ENCODE data around the gene CARD9.
A peak's percentile ranks its signal among the peaks of the same experiment; 100 is the strongest.

The CARD9 gene

GRCh38 chr9:136328622-136329041 lies 44.8 kb downstream of the CARD9 start (continued):
- TF ChIP-seq ZNF518A (tag by site-specific recombination; conservative IDR thresholded peaks at IDR 0.05; ENCODE audit: low read depth): no peak
- no peak for TF ChIP-seq ZNF561 (tag by site-specific recombination; IDR thresholded peaks at IDR 0.05; ENCODE audit: borderline replicate concordance)
- no peak for TF ChIP-seq ZNF677 (tag by site-specific recombination; IDR thresholded peaks at IDR 0.05)
- no peak for TF ChIP-seq EGR2 (tag by site-specific recombination; IDR thresholded peaks at IDR 0.05; ENCODE audit: low read depth)
- peak; percentile 43 for TF ChIP-seq PATZ1 (tag by site-specific recombination; IDR thresholded peaks at IDR 0.05)
- 0 out of 2 replicates have a peak, but pooled peaks have one; percentile 5 for TF ChIP-seq ZBTB8A (tag by site-specific recombination; IDR thresholded peaks at IDR 0.05)
- TF ChIP-seq PRDM4 (tag by site-specific recombination; IDR thresholded peaks at IDR 0.05): peak; percentile 68; the same call in 1 of the 2 replicates
- TF ChIP-seq ZNF529 (tag by site-specific recombination; IDR thresholded peaks at IDR 0.05; ENCODE audit: insufficient replicate concordance): no peak
- TF ChIP-seq ZBTB20 (tag by site-specific recombination; IDR thresholded peaks at IDR 0.05): peak; percentile 60; the same call in 1 of the 2 replicates
- TF ChIP-seq ZNF169 (tag by site-specific recombination; IDR thresholded peaks at IDR 0.05): no peak
- TF ChIP-seq ZNF391 (tag by site-specific recombination; IDR thresholded peaks at IDR 0.05; ENCODE audit: borderline replicate concordance, low read depth): no peak

- Histone ChIP-seq H3K36me3 (ENCODE audit: control insufficient read depth in 2 of 2, insufficient read depth in 1 of 2, low read length in 2 of 2) (peaks cover 0 to 9% of the 10 kb centered on the region in 2 experiments; a peak in 1 of 3 replicates), H3K9me3 (ENCODE audit: control insufficient read depth, insufficient read depth, low read depth, low read length) (no peaks in the 10 kb centered on the region), H3K27ac (ENCODE audit: extremely low read depth, low read depth, low read length) (peak overlapping the region; percentile 66), H3K4me3 (ENCODE audit: low read depth, low read length) (peak overlapping the region; percentile 58), H3K4me1 (ENCODE audit: control insufficient read depth, insufficient read depth, low read length) (peaks cover 8% of the 10 kb centered on the region)
- ChIA-PET CTCF (interaction anchor here (0.6 to 0.7 kb wide), 2 partner anchors 12 to 362 kb away, joined by 3 read pairs; no protein-coding TSS in a partner anchor), POLR2A (interaction anchor here (1.7 to 2.0 kb wide), 2 partner anchors 18 to 35 kb away, joined by 6 to 8 read pairs; no protein-coding TSS in a partner anchor)
- peak; percentile 46 for TF ChIP-seq GLIS1 (tag by site-specific recombination; IDR thresholded peaks at IDR 0.05)
- TF ChIP-seq ZNF112 (tag by site-specific recombination; IDR thresholded peaks at IDR 0.05): no peak
- TF ChIP-seq ZNF843 (tag by site-specific recombination; IDR thresholded peaks at IDR 0.05): no peak
- TF ChIP-seq ZNF658 (tag by site-specific recombination; IDR thresholded peaks at IDR 0.05): no peak
- TF ChIP-seq ZSCAN4 (tag by site-specific recombination; IDR thresholded peaks at IDR 0.05): no peak
- TF ChIP-seq ZNF391 (tag by site-specific recombination; IDR thresholded peaks at IDR 0.05; ENCODE audit: borderline replicate concordance, low read depth): 0 out of 2 replicates have a peak, but pooled peaks have one; percentile 18
- no peak for TF ChIP-seq ZNF169 (tag by site-specific recombination; IDR thresholded peaks at IDR 0.05)
- TF ChIP-seq ZFHX2 (tag by site-specific recombination; conservative IDR thresholded peaks at IDR 0.05): 0 out of 2 replicates have a peak, but pooled peaks have one; percentile 38
- no peak for TF ChIP-seq IKZF3 (tag by site-specific recombination; IDR thresholded peaks at IDR 0.05)
- TF ChIP-seq ZNF561 (tag by site-specific recombination; IDR thresholded peaks at IDR 0.05; ENCODE audit: borderline replicate concordance): no peak
- no peak for TF ChIP-seq ZNF266 (tag by site-specific recombination; IDR thresholded peaks at IDR 0.05; ENCODE audit: low read depth)
- TF ChIP-seq ZNF37A (tag by site-specific recombination; IDR thresholded peaks at IDR 0.05): no peak
- TF ChIP-seq ZNF211 (tag by site-specific recombination; IDR thresholded peaks at IDR 0.05; ENCODE audit: low read depth): no peak
- no peak for TF ChIP-seq ZNF214 (tag by site-specific recombination; IDR thresholded peaks at IDR 0.05; ENCODE audit: borderline replicate concordance)
- TF ChIP-seq GLI2 (tag by site-specific recombination; IDR thresholded peaks at IDR 0.05; ENCODE audit: borderline replicate concordance, low read depth): no peak
These were observed 45.4 kb downstream of the CARD9 start for GRCh38 chr9:136328011-136328621.

Measured in HEK293 (cell line).